ENCODE results near the gene CTIF.

Gene CTIF

DNA sequence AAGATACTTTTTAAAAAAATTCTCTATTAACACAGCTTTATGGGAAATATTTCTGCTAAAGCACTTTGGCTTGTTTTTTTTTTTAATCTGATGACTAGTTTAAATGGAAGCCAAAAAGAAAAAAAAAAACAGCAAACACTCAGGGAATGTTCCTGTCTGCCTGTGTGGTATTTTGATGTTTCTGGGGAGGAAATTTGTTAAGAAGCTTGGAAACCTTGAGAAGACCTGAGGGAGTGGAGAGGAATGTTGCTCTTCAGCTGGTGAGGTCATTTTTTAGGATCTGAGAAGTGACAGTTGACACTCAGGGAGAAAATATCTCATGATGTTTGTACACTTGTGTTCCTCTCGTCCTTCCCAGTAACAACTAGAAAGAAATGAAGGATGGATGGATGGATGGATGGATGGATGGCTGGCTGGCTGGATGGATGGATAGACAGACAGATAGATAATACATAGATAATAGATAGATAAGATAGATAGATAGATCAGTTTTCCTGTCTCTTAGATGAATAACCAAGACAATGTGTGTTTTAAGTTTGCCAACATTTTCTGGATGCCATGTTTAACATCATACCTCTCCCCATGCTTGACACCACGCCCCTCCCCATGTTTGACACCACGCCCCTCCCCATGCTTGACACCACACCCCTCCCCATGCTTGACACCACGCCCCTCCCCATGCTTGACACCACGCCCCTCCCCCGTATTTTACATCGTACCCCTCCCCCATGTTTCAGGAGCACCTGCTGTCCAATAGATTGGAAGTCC is 84.8 kb downstream of the CTIF start:
- no peak for DNase-seq

GRCh38 chr18:48624856-48625255 is 86.0 kb downstream of the CTIF start:
- no peak for DNase-seq

- DNase-seq: no peak
These were observed 88.4 kb downstream of the CTIF start for GRCh38 chr18:48627216-48627615.

- no peak for DNase-seq
These were observed 91.0 kb downstream of the CTIF start for GRCh38 chr18:48629730-48630324.

GRCh38 chr18:48631851-48632250 is 93.0 kb downstream of the CTIF start:
- no peak for DNase-seq

DNA sequence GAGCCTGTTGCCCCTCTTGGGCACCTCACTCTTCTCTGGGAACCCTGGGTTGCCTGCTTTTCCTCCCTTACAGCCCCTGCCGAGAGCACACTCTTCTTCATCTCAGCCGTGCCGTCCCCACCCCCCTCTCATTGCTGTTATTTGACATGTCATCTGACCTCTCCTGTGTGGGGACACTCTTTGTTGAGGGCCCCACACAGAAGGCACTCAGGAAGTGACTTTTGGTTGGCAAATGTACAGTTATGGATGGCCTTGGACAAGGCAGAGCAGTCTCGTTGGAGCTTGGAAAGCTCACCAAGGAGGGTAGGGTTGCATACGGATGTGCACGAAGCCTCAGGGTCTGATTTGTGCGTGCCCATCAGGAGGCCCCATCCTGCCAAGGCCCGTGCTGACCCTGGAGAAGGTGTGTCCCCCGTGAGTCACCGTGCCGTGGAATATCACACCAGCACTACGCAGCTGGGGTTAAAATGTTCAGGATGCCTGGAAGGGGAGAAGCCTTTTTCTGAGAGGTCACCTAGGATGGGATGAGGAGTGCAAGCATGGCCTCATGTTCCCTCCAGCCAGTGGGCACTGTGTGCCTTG is 93.9 kb downstream of the CTIF start:
- no peak for DNase-seq

- DNase-seq: no peak
These were observed 95.7 kb downstream of the CTIF start for GRCh38 chr18:48634491-48634890.

DNA sequence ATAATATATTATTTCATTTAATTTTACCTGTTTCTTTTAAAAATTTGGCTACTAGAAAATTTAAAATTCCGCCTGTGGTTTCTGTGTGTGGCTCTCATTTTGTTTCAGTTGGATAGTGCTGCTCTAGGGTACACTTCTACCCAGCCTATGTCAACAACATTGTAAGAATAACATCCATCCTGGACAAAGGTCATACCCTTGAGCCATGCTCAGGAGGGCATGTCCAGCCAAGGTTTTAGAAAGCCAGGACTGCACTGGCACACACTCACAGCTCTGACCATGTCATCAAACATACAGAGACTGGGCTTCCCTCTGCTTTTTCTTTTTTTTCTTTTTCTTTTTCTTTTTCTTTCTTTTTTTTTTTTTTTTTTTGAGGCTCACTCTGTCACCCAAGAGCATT is 96.1 kb downstream of the CTIF start:
- no peak for DNase-seq

GRCh38 chr18:48635806-48636205 is 97.0 kb downstream of the CTIF start:
- no peak for DNase-seq

DNA sequence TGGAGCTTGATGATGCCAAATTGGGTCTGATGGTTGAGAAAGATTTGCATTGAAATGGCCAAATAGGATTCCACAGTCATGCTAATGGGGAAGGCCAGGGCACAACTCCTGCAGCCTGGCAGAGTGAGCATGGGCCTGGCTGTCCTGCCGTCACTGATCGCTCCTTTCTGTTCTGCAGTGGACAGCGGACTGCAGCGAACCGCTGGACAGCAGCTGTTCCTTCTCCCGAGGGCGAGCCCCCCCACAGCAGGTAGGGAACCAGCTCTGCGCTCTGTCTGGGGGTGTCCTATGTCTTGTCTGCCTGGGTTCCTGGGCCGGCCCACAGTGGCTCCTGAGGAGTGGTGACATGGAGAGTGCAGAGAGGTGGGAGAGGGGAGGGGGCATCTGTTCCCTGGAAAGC is 97.6 kb downstream of the CTIF start:
- no peak for DNase-seq

DNA sequence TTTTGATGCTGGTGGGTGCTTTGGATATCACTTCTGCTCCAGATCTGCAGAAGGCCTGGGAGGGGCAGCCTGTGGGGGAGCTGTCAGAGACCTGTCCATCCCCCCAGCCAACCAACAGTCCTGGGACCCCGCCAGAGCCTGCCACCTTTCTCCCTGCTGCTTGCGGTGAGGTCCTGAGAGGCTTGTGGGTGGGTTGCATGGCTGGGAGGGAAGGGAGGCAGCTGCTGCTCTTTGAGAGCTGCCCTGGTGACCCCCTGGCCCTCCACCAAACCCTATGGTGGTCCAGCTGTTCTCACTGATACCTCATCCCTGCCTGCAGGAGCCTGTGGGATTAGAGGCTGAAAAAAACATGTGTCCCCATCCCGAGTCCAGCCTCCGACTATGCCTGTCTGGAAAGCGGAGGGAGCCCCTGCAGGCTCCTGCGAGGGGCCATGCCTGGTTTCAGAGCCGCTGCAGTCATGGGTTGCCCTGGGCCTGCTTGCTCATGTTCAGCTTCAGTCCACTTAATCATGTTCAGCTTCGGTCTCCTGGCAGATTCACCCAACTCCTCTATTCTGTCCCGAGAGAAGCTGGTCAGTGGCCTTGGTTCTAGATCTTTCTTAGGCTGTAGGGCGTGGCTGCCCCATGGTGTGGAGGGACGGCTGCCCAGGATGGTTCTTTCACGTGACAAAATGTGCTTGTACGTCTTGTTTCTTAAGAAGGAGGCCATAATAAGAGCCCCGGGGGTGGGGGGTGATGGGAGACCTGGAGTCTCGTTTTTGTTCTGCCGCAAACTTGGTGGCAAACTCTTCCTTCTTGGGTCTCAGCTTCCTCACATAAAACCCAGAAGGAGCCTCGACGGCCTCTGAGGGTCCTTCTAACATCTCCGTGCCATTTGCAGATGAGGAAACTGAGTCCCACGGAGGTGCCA is 98.5 kb downstream of the CTIF start:
- DNase-seq: no peak

DNA sequence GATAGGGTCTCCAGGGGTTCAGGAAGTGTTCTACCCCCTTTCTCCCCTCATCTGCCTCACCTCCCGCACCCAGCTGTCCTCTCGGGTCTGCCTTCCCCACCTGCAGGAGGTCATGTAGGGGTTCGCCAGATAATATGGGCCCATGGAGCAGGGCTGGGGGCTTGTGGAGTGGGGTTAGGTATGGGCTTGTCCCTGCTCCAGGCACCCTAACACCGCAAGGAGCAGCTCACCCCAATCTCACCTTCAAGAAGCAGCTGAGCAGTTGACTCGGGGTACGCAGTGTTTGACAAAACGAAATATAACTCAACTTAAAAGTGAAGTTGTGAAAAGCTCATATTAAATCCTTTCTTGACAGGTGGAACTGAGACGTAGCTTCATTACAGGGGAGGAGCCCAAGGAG is 99.6 kb downstream of the CTIF start:
- DNase-seq: no peak

DNA sequence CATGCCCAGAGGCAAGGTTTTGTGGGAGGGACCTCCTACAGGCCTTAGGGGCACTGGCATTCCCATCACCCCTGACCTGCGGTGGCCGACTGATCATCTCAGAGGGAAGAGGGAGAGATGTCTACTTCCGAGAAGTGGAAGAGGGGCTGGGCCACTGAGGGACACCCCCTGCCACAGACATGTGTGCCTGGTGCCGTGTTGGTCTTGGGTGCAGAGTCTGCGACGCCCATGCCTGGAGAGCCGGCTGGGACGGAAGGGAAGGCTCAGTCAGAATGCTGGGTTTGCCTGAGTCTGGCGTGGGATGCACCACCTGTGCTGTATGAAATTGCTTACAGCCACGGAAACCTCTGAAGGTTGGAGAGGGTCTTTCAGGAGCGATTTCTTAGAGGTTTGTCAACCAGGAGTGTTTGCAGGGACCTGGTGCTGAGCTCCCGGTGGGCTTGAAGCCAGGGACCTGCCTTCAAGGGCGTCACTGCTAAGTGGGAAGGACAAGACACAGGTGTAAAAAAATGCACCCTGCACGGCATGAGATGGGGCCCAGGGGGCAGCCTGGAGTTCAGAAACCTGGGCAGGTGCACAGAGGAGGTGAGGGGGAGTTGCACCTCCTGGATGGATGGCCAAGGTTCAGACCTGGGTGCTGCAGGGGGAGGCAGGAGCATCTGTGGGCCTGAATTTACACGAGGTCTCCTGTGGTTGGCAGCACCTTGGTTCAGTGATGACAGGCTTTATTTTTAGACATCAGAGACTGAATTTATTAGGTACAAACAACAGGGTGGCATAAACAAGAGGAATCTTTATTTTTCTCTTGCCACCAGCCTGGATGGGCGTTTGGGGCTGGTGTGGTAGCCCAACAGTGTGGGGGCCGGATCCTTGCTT is 100.3 kb downstream of the CTIF start:
- DNase-seq: no peak

- no peak for DNase-seq
These were observed 101.1 kb downstream of the CTIF start for GRCh38 chr18:48639772-48640432.

DNA sequence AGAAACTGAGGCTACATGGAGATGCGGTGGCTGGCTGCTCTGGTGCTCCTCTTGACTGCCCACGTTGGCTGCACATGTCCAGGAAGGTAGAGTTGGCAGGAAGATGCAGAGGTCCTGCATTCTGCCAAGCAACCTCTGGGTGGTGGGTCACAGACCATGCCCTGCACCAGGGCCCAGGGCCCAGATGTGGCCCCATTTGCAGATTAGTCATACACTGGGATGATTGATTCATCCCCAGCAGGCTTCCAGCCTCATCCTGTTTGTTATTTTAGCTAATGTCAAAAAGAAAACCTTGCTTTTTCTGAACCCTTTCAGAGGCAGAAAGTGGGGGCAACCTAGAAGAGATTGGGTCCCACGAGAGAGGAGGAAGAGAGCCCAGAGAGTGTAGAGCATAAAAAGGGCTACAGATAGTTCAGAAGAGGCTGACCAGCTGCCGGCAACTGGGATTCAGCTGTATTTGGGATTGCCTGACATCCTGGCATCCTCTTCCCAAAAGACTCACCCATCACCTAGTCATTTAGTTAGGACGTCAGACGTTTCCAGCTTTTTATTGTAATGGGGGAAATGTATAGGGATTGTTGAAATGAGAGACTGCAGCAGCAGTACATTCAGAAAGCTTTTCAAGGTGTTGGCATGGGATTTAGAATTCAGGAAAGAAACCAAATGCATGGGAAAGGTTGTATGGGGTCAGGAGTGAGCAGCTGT is 101.9 kb downstream of the CTIF start:
- DNase-seq: no peak

- DNase-seq: no peak
These were observed 103.2 kb downstream of the CTIF start for GRCh38 chr18:48641981-48642380.

GRCh38 chr18:48642503-48642902 is 103.7 kb downstream of the CTIF start:
- DNase-seq: no peak

GRCh38 chr18:48643262-48643661 is 104.4 kb downstream of the CTIF start:
- DNase-seq: no peak

DNA sequence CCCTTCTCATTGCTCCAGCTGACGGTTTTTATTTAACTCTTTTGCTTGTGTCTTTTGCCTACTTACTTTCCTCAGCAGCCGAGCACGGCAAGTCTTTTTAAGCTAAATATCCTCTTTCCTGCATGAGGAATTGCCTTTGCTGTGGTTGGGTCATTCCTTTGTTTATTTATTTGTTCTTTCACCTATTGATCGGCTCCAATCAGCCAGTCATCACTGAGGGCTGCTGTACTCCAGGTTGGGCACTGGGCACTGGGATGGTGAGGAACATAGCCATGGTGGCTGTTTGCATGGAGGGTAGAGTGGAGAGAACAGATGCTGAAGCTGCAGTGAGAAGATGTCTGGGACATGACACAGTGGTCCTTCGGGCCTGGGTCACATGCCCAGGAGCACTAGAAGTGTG is 105.2 kb downstream of the CTIF start:
- DNase-seq: no peak

GRCh38 chr18:48645427-48646002 is 106.7 kb downstream of the CTIF start:
- DNase-seq: no peak

DNA sequence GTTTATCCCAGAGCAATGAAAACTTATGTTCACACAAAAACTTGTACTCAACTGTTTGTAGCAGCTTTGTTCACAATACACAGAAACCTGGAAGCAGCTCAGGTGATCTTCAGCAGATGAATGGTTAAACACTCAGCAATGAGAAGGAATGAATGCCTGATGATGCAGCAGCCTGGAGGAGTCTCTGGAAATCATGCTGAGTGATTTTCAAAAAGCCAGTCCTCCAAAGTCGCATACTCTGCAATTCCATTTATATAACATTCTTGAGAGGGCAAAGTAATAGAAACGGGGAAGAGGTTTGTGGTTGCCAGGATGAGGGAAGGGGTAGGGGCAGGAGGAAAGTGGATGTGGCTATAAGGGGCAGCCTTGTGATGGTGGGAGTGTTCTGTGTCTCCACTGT is 108.1 kb downstream of the CTIF start:
- no peak for DNase-seq

Data from SIG-M5 (cell line).